ENCODE results near the gene ZNF829.

The ZNF829 gene

GRCh38 chr19:36851898-36852297 is 64.2 kb downstream of the ZNF829 start:
- no peak for DNase-seq (ENCODE audit: insufficient read length, low spot score)
- TF ChIP-seq, protein P1, sequence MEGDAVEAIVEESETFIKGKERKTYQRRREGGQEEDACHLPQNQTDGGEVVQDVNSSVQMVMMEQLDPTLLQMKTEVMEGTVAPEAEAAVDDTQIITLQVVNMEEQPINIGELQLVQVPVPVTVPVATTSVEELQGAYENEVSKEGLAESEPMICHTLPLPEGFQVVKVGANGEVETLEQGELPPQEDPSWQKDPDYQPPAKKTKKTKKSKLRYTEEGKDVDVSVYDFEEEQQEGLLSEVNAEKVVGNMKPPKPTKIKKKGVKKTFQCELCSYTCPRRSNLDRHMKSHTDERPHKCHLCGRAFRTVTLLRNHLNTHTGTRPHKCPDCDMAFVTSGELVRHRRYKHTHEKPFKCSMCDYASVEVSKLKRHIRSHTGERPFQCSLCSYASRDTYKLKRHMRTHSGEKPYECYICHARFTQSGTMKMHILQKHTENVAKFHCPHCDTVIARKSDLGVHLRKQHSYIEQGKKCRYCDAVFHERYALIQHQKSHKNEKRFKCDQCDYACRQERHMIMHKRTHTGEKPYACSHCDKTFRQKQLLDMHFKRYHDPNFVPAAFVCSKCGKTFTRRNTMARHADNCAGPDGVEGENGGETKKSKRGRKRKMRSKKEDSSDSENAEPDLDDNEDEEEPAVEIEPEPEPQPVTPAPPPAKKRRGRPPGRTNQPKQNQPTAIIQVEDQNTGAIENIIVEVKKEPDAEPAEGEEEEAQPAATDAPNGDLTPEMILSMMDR (IDR thresholded peaks at IDR 0.05; ENCODE audit: insufficient read depth, missing control alignments), result no peak
- FAIRE-seq, result no peak

DNA sequence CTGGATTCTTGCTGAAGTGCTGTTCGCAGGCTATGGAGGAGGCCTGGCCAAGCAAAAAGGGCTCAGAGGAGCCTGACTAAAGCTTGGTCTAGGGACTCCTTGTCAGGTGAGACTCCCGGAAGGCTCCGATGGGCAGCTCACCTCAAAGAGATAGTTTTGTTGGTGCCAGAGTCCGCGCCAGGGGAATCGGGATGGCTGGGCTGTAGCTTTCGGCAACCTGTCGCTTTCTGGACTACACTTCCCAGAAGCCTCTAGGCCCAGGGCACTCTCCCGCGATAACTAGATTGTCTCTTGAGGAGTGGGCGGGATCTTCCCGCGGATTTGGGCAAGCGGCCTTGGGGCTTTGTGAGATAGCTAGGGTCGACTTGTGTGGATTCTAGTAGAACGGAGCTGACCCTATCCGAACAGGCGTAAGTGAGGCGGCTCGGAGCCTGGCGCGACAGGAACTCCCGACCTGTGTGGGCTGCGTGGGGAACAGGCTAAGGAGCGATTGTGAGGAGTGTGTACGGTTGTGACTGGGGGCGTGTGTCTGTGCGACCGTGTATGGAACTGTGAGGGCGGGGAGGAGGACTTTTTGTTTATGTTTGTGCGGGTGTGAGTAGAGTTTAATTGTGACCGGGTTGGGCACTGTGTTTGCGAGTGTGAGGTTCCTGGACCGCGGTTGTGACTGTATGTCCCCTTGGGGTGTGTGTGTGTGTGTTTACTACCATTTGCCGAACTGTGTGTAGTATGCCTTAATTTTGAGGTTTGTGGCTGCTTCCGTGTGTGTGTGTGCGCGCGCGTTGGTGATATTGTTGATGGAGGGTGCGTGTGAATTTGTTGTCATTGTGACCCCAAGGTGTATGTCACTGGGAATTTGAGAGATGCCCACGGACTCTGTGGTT is 65.3 kb downstream of the ZNF829 start, which contains the start of gene ZNF345:
Gene ZNF345 (plus strand): TSS at position 318 of the 884 bp plus-strand sequence. CDS start 25,955 bp downstream, outside the sequence.
- DNase-seq (ENCODE audit: insufficient read length, low spot score), result peak; percentile 64
- no peak for FAIRE-seq
- TF ChIP-seq, protein P1 (IDR thresholded peaks at IDR 0.05; ENCODE audit: insufficient read depth, missing control alignments), result no peak

DNA sequence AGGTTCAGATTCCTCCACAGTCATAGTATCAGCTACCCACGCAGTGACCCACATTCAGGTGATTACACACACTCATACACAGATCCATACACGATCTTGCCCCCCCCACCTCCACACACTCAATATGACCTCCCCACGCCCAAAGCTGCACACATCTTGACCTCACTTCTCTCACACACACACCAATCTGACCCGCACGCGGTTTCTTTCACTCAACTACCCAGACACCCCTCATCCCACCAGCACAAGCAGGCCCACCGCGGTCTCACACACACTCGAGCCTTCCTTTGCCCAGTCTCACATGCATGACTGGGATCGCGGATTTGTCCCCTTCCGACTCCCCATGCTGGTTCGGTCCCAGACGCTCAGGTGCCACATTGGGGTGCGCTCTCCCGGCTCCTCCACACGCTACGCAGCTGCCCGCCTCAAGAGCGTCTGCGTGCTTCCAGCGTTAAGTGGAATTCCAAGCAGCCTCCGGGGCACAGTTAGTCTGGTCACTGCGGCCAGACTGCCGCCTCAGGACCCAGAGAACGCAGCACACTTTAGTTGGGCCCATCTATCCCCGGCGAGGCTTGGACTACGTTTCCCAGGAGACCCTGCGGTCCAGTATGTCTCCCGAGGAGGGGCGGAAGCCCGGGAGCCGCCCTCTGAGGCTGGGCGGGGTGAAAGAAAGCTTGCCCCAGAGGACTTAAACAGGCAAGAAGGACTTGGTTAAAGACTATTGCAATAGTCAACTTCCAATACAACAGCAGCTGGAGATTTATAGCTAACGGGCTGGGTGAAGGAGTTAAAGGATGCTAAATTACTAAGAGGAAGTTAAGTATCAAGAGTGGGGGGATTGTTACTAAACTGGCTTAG is 66.2 kb downstream of the ZNF829 start:
- FAIRE-seq (no peak), DNase-seq (ENCODE audit: insufficient read length, low spot score) (peak; percentile 82)
- TF ChIP-seq, protein P1 (IDR thresholded peaks at IDR 0.05; ENCODE audit: insufficient read depth, missing control alignments), result no peak

DNA sequence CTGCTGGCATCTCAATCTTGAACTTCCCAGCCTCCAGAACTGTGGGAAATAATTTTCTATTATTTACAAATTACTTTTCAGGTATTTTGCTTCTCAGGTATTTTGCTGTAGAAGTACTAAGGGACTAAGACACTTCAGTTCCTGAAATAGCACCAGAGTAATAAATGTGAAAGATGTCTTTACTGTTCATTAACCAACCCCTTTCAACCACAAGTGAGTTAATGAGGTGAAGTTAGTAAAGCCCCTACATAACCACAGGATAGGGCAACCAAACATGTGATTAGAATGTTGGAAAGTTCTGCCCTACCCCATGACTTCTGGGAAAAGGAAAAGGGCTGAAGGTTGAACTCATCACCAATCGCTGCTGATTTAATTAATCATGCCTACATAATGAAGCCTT is 68.1 kb downstream of the ZNF829 start:
- TF ChIP-seq, protein P1 (IDR thresholded peaks at IDR 0.05; ENCODE audit: insufficient read depth, missing control alignments), result no peak
- DNase-seq (ENCODE audit: insufficient read length, low spot score), result no peak
- FAIRE-seq, result no peak

- FAIRE-seq, result no peak
Measured at GRCh38 chr19:36838784-36839324, 77.2 kb downstream of the ZNF829 start.

More at GRCh38 chr19:36838784-36839324, 77.2 kb downstream of the ZNF829 start:
- TF ChIP-seq, protein P1 (IDR thresholded peaks at IDR 0.05; ENCODE audit: insufficient read depth, missing control alignments), result no peak
- no peak for DNase-seq (ENCODE audit: insufficient read length, low spot score)

Data from D721Med (cell line).